Neural cell (in vitro differentiated cells): Measurements from ENCODE around the gene CDC123.

Experiments used
- CTCF ChIP-seq: fragments of 450-650 bp; IDR thresholded peaks from 2 replicates; pipeline ENCODE4 v1.5.1; 2014; ENCODE audit warnings: antibody characterized with exemption, mild to moderate bottlenecking, moderate library complexity; ENCODE audit not compliant: poor library complexity, severe bottlenecking
- REST ChIP-seq: IDR thresholded peaks from 2 replicates; pipeline ENCODE4 v1.6.1; 2012; ENCODE audit warnings: borderline replicate concordance

GRCh38 chr10:12196531-12197211 lies 683 bp downstream of the CDC123 start:
- TF ChIP-seq CTCF = no peak
- TF ChIP-seq REST = no peak
